DMS153 (cell line): ENCODE data around the gene HS3ST3A1.

ENCODE experiments used
- DNase-seq: peaks from one replicate; lab custom pipeline; 2025; lab: John Stamatoyannopoulos, UW

The HS3ST3A1 gene

DNA sequence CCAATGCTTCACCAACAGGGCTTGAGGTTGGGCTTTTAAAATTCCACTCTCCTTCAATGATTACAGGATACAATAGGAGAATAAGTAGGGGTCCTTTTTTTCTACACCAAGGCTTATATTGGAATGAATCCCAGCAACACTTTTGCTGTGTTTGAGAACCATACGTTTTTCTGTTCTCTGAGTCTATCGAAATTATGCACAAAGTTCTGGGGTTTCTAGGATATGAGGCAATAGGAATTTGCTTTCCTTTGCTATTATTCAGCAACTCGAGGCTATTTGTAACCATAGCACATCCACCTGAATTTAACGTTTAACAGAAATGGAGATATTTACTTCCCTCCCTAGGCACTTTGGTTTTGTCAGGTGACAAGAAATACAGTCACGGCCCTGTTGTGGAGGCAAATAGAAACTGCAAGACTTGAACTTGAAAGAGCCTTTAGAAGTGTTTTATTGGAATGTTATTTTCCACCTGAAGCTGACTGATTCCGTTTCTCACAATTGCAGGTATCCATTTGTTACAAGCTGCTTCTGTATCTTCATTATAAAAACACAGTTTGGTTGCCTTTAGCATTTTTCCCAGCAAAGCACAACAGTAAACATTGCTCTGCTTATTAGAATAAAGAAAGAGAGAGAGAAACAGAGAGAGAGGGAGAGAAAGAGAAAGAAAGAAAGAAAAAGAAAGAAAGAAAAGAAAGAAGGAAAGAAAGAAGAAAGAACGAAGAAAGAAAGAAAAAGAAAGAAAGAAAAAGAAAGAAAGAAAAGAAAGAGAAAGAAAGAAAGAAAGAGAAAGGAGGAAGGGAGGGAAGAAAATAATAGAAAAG lies 109.6 kb downstream of the HS3ST3A1 start:
- no peak for DNase-seq

DNA sequence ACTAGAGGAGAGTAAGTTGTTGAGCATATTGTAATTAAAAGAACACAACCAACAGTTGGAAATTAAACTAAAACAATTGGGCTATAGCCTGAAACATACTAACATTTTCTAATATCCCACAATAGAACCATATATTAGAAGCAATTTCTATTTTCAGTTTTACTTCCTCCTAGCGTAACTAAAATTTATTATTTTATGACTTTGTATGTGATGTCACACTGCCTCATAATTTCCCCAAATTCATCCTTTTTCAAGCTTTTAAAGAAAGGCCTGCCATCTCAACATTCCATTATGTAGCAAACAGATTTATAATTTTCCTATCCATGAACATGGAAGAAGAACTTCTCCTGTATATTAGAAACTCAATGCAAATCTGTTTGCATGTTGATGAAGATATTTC lies 110.2 kb downstream of the HS3ST3A1 start:
- no peak for DNase-seq

DNA sequence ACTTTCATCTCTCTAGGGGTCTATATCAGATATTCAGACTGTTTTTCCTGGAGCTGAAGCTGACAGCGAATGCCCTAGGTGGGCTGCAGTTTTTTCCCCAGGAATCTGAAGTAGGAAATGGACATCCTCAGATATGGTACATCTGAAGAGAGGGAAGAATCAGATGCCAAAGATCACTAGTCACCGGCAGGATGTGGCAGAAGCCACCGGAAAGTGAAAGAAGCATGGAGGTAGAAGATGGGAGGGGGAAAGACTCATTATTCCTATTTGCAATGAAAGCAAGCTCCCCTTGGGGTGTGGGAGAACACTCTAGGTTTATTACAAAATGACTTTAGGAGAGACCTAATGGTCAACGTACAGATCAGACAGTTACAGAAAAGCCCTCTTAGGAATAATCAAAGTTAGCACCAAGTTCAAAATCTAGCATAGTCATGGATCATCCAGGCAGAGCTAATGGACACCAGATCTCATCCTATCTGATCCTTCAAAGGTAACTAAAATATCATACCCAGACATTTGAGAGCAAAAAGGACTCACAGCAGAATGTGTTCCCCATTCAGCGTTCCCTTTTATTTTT lies 110.7 kb downstream of the HS3ST3A1 start:
- no peak for DNase-seq

DNA sequence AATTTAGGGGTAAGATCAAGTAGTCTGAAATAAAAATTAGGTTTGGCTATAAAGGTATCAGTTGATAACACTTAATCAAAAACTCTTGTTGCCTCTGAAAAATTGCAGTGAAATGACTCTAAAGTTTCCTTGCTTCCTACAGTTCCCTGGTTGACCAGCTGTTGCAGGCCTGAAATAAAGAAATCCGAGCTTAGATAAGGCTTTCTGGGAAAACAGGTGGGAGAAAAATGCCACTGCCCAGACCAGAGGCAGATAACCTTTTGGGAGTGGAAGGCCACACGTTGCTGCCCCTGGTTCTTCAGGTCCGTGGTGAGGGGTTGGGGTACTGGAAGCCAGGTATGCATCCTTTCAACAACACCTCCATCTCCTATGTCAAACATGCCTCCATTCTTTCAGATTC lies 111.3 kb downstream of the HS3ST3A1 start:
- DNase-seq, result no peak

DNA sequence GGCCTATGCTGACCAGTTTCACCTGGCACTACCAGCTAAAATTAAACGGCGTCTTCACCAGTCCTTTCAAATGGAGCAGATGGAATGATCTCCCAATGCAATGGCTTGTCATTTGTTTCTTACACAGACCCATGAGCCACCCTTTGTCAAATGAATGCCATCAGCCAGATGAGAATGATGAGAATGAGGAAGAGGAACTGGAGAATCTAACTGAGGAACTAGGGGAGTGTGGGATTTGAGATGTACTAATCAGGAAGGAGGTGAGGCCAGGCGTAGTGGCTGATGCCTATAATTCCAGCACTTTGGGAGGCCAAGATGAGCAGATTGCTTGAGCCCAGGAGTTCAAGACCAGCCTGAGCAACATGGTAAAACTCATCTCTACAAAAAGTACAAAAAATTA lies 116.4 kb downstream of the HS3ST3A1 start:
- DNase-seq, result no peak

DNA sequence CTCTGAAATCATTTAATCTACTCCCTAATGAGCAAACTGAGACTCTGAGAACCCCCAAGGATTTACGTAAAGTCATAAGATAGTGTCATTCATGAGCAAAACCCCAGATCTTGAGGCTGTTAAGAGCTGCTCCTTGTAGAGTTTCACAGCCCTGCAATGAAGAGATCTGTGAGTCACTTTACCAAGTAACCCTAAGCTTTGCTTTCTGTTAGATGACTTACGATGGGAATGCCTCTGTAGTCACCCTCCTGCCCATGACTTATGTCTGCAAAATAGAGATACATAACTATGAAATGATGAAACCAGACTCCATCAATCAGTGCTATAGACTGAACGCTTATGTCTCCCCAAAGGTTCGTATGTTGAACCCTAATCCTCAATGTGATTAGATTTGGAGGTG lies 117.7 kb downstream of the HS3ST3A1 start:
- DNase-seq, result no peak

DNA sequence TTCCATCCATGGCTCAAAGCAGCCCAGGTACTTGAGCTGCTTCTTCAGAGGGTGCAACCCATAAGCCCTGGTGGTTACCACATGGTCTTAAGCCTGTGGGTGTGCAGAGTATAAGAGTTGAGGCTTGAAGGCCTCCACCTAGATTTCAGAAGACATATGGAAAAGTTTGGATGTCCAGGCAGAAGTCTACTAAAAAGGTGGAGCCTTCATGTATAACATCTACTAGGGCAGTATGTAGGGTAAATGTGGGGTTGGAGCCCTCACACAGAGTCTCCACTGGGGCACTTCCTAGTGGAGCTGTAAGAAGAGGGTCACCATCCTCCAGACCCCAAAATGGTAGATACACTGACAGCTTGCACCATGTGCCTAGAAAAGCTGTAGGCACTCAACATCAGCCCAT lies 120.9 kb downstream of the HS3ST3A1 start:
- no peak for DNase-seq

DNA sequence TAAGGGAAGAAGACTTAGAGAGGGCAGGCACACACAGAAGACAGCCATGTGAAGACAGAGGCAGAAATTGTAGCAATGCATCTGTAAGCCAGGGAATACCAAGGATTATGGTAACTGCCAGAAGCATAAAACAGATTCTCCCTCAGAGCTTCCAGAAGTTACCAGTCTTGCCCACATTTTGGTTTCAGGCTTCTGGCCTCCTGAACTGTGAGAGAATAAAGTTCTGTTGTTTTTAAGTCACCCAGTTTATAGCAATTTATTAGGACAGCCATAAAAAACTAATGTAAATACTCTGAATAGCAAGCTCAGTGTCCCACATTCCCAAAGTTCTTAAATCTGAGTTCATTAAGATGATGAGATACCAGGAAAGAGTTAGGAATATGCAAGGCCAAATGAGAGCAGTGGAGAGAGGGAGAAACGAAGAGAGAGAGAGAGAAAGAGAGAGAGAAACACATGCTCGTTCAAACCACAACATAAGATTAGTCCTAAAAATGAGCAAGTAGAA lies 123.4 kb downstream of the HS3ST3A1 start:
- DNase-seq, result no peak

DNA sequence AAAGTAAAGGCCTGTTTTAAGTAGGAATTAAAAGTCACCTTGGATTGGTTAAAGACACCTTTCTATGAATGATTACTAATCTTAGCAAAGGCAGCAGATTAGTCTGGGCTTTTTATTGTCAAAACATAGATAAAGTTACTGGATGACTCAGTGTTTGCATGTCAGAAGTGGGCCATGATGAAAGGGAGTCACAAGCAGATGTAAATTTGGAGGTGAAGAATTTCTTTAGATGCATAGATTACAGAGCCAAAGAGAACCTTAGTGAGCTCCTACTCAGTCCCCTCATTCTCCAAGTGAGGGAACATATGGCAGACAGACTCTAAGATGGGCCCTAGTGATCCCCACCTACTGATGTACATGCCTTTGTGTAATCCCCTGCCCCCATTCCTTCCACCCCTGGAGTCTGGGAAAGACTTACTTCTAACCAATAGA lies 124.5 kb downstream of the HS3ST3A1 start:
- no peak for DNase-seq

DNA sequence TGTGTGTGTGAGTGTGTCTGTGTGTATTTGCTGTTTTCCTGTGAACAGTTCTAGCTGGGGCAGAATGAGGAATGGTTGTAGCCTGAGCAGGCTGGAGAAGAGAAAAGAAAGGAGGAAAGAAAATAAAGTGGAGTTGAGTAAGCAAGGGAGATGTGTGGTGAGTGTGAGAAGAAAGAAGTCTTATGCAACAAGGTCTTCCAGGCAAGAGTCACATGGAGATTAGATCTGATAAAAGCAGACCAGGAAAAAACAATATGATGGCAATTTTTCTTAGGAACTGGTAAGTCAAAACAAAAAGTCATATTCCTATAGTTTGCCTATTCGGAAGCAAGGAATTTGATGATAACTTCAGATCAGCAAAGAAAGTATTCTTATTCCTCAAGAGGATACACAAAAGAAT lies 125.0 kb downstream of the HS3ST3A1 start:
- DNase-seq, result no peak

DNA sequence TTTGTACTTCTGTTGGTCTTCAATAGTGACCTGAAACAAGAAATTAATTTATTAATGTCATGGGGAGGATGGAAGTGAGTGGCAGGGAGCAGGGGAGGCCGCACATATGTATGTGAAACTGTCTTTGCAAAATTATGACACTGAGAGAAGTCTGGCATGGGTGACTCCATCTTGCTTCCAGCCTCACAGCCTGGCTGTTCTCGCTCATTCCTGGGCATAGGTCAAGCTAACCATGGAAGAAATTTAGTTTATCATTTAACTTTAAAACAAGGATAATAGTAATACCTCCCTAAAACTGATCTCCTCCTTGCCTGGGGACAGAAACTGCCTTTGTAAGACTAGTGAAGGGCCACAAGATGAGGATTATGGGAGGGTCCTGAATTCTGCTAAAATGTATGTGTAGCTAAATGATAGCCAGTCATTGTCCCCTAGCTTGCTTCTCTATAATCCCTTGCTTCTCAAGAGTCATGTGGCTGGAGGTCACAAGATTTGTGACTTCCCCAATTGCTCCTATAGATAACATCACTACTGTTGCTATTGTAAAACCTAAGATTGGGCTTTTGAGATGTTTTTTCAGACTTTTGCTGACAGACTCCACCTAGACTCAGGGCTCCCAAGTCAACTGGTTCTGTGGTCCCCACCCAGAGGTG lies 126.0 kb downstream of the HS3ST3A1 start:
- no peak for DNase-seq

DNA sequence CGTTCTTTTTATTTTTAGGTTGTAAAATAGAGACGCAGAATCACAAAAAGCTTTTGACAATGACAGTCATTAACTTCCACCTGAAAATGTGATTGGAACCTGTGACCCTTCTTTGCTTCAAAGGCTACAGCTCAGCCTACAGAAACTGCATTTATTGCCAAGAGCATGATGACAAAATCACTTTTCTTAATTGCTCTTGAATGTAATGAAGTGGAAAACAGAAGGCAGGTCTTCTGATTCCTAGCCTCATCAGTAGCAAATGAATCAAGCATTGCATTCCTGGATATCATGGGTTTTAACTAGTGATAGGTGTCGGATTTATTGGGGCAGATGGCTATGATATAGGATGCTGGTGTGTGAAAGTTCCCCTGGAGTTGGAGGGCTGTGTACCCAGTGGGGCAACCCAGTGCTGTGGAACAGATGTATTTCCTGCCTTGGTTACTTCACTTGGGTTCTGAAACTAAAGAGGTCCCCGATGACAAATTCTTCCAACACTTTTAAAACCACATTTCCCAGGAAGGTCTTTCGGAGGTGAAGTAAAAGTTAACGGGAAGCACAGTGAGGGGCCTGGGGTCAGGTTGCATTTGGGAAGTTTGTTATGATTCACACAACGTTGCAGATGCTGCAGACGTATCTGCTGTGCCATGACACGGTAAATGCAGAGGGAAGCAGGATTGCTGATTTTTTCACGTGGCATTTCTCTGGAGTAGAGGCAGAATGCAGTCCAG lies 127.5 kb downstream of the HS3ST3A1 start:
- DNase-seq, result no peak

DNA sequence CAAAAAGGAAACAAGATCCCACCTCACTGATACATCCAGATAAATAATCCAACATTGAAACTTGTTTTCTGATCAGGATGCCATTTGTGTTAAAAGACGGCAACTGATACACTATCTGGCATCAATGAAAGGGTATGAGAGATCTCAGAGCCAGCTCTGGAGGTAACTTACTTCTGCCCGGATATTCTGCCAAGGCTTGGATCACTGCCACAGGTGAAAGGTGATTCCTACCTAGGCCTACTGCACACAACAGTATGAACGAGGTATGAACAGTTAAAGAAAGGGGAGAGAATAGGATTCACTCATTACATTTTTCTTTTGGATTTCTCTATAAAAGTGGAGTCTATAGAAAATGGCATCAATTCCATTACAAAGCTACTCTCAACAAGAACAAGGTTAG lies 136.1 kb downstream of the HS3ST3A1 start:
- no peak for DNase-seq

DNA sequence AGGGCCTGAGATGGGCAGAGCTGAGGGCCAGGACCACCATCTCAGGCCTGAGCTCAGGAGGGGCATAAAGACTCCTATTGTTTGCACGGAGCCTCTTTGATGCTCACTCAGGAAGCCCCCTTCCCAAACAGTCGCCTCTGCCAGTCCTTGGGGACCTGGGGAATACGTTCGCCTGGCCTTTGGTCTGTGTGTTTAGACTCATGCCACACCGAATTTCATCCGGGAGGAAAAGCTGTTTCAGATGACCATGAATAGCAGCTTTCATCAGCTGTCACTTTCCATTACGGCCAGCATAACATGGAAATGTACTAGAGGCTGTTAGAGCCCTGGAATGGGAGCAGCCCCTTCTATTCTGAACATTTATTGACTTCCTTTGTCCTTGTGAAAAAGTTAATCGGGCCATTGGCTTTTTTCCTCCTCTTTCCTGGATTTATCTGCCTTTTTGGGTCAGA lies 139.0 kb downstream of the HS3ST3A1 start:
- no peak for DNase-seq

DNA sequence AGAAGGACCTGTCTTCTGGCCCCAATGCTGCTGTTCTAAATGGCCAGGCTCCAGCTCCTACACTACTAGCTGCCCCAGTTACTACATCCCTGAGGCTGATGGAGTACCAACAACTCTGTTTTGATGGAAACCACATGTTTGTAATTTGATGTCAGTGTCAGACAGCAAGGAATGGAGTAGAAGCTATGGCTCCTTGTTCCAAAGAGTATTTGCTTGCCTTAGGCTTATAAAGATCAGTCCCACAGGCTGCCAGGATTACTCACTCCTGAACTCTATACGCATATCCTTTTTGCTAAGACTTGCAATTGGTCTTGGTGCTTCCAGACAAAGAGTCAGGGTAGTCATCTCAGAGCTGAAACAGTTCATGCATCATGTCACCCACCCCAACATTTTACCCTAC lies 139.6 kb downstream of the HS3ST3A1 start:
- no peak for DNase-seq

DNA sequence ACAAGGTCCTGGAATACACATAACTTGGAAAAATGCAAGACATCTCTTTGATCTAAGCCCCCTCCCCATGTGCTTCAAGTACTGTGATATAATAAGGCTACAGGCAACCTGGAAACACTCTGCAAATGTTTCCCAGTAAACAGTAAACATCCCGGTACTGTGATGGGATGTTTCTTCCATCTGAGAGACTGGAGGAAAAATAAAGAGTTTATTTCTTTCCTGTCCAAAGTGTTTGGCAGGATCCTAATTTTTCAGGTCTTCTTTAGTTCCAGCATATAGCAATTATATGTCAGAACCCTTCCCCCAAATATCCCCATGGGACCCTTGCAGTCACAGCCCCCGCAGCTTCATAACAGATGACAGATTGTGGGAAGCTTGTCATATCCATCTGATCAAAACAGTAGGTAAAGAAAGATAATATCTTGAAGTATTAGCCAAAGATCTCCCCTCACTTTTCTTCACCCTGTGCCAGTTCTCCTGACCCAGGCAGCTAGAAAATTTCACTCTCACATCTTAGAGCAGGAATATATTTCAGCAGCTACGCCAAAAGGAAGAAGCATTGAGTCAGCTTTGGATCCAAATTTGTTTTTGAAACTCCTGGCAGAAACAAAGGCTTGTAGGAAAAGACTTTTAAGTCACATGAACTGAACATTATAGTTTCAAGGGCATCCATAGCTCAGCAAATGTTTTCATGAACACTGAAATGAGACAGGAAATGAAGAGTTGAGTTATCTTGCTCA lies 141.3 kb downstream of the HS3ST3A1 start:
- no peak for DNase-seq

DNA sequence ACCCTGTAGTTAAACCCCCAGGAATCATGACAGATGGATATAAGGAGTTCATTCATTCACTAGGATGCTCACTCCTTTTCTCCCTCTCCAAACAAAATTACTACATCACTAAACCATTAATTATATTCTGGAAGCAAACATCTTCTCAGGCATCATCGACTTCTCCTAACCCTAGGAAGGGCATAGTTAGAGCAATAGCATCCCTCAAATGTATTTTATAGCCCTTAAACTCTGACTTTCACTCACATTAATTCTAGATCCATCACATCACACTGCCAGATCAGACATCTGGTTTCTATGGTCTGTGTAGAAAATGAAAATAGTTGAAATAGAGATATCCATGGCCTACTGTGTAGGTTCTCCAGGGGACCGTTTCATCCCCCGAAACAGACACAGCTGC lies 143.9 kb downstream of the HS3ST3A1 start:
- DNase-seq, result no peak
